Activated CD4-positive, alpha-beta T cell treated with anti-CD3 and anti-CD28 coated beads for 36 hours (primary cell): ENCODE results near the gene CCER1. TPM values are rescaled to one million over a fixed set of nuclear protein-coding genes. Genes with fewer than 3 reads are reported as not detected.
"Not testable (repeated sequence)": the region's sequence is repeated elsewhere in the genome, so short reads cannot be mapped to it uniquely, and the experiment has no call there.

Source experiments
- ATAC-seq: fragments of 200-7000 bp; cut with Tn5 transposase; one replicate; pipeline ENCODE4 v1.10.0; 2021; ENCODE audit warnings: mild to moderate bottlenecking, moderate library complexity
- CTCF ChIA-PET: fragments of 350-600 bp; sonication (Branson Sonifier 250); formaldehyde crosslinking; loops from one replicate; lab custom pipeline; 2021; ENCODE audit warnings: antibody characterized with exemption; lab: Charles Lee
- POLR2A ChIA-PET: fragments of 350-600 bp; sonication (Branson Sonifier 250); formaldehyde crosslinking; loops from one replicate; lab custom pipeline; 2021; ENCODE audit warnings: antibody characterized with exemption, inconsistent platforms; lab: Charles Lee
- DNase-seq: peaks from one replicate; pipeline ENCODE4 v3.0.0-alpha.2; 2020
- H3K27ac Mint-ChIP-seq: one replicate; pipeline ENCODE4 v1.8.0; 2021; ENCODE audit warnings: mixed read lengths
- H3K27me3 Mint-ChIP-seq: one replicate; pipeline ENCODE4 v1.8.0; 2021; ENCODE audit warnings: mixed read lengths
- H3K36me3 Mint-ChIP-seq: one replicate; pipeline ENCODE4 v1.8.0; 2021; ENCODE audit warnings: low read depth, mixed read lengths
- H3K4me1 Mint-ChIP-seq: one replicate; pipeline ENCODE4 v1.8.0; 2021; ENCODE audit warnings: mixed read lengths
- H3K4me3 Mint-ChIP-seq: one replicate; pipeline ENCODE4 v1.8.0; 2021; ENCODE audit warnings: mild to moderate bottlenecking, moderate library complexity, mixed read lengths
- H3K9me3 Mint-ChIP-seq: one replicate; pipeline ENCODE4 v1.8.0; 2021; ENCODE audit warnings: low read depth, mixed read lengths
- intact Hi-C, 2 experiments: fragments of 100-400 bp; cut with DNase I in 1 of 2; cut with micrococcal nuclease in 1 of 2; formaldehyde crosslinking; loops; one replicate each; pipeline versions ENCODE4 v1.14.2 to v1.15.1; 2022 to 2024; cut with DNase I, micrococcal nuclease
- total RNA-seq, 2 experiments: library from RNA; stranded (reverse); gene quantifications; one replicate each; pipeline ENCODE4 v1.2.3, GENCODE V29; 2021

CCER1 gene, protein sequence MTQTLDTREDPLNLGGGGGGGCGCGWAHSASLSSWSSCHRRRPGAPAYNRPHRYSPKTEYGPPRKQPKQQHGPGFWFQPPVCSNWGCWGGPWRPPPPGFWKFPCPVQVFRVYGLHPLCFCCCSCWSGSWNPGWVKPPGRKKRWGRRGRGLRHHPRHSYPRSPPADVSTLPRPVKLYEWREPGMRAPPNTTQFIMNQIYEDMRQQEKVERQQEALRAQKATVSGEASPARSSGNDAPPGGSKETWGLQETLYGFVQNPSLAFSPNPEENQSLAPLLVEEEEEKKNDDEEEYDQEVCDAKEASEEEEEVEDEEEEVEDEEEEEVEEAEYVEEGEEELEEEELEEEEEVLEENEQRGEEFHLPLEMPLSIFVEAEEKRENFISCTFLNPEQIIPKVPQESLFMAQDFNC
- total RNA-seq = not detected

- Mint-ChIP-seq H3K36me3 (no peaks in the 10 kb centered on the region), H3K4me1 (no peaks in the 10 kb centered on the region), H3K27me3 (peaks cover 7% of the 10 kb centered on the region), H3K9me3 (no peaks in the 10 kb centered on the region), H3K4me3 (no peak within 1 kb of the TSS), H3K27ac (no peak within 1 kb of the TSS)
- ChIA-PET POLR2A (no interaction called here), CTCF (interaction anchor here (0.6 to 1.0 kb wide), 2 partner anchors 9 to 1922 kb away, joined by 3 read pairs; no protein-coding TSS in a partner anchor)
- intact Hi-C loops = loop anchor here in 1 of 2 experiments (5.0 kb wide), 1 partner anchor 1938 kb away; no protein-coding TSS in a partner anchor
- ATAC-seq (no peak), DNase-seq (no peak)
These were observed at the start of gene CCER1 for GRCh38 chr12:90954921-90955320. CCER1 (minus strand) TSS chr12:90955176; CDS start chr12:90954742, 434 bp downstream.

- intact Hi-C loops = no loop called here
- Mint-ChIP-seq H3K27ac (no peak overlapping the region), H3K27me3 (peaks cover 13% of the 10 kb centered on the region), H3K4me3 (no peak overlapping the region), H3K36me3 (no peaks in the 10 kb centered on the region), H3K9me3 (no peaks in the 10 kb centered on the region), H3K4me1 (peaks cover 11% of the 10 kb centered on the region)
- ChIA-PET POLR2A (no interaction called here), CTCF (interaction anchor here (0.8 to 1.3 kb wide), 2 partner anchors 20 to 105 kb away, joined by 3 to 4 read pairs; no protein-coding TSS in a partner anchor)
- DNase-seq = no peak
- ATAC-seq = no peak
These were observed 48.8 kb upstream of the CCER1 start for GRCh38 chr12:91003737-91004136.

GRCh38 chr12:91001306-91001705 lies 46.3 kb upstream of the CCER1 start:
- Mint-ChIP-seq H3K27me3 (peaks cover 5% of the 10 kb centered on the region), H3K4me3 (no peak overlapping the region), H3K27ac (no peak overlapping the region), H3K9me3 (no peaks in the 10 kb centered on the region), H3K36me3 (no peaks in the 10 kb centered on the region), H3K4me1 (no peaks in the 10 kb centered on the region)
- no peak for DNase-seq
- intact Hi-C loops = no loop called here
- ChIA-PET CTCF (no interaction called here), POLR2A (no interaction called here)
- no peak for ATAC-seq

DNA sequence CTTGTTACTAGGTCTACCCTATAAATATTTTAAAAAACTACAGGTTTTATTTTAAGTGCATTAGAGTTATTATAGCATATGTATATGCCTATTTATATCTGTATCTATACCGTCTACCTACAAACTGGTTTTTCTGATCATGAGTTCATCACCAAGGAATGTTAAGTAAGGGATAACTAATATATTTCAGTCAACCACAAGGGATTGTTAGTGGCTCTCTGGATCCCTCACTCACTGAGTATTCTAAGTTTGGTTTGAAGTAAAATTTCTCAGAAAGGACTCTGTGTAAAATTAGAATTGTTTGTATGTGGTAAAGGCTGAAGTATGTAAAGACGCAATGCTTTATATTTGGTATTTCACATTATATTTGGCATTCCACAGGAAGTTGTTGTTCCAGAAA lies 45.0 kb upstream of the CCER1 start:
- POLR2A ChIA-PET = no interaction called here
- H3K4me1 Mint-ChIP-seq = no peaks in the 10 kb centered on the region
- CTCF ChIA-PET = no interaction called here

DNA sequence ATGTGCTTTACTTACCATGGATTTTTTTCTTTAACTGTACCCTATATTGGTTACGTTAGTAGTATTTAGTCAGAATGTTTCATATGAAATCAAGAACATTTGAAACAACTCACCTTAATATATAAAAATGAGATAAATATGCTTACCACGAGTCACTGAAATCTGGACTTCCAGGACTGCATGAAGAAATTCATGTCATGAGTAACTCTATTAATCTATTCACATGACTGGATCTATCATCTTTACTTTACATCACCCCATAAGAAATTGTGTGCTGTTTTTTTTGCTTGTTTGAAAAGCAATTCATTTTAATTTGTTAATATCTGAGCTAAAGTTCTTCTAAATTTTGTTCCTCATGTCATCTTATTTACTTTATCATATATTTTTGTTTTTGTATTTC lies 44.6 kb upstream of the CCER1 start:
- no peak for ATAC-seq
- Mint-ChIP-seq H3K27ac (no peak overlapping the region), H3K4me3 (no peak overlapping the region), H3K4me1 (no peaks in the 10 kb centered on the region), H3K9me3 (no peaks in the 10 kb centered on the region), H3K27me3 (peaks cover 5% of the 10 kb centered on the region), H3K36me3 (no peaks in the 10 kb centered on the region)
- intact Hi-C loops = no loop called here
- ChIA-PET POLR2A (no interaction called here), CTCF (no interaction called here)
- no peak for DNase-seq

More for the DNA sequence above, 45.0 kb upstream of the CCER1 start:
- H3K9me3 Mint-ChIP-seq = no peaks in the 10 kb centered on the region
- H3K4me3 Mint-ChIP-seq = no peak overlapping the region
- H3K36me3 Mint-ChIP-seq = no peaks in the 10 kb centered on the region
- peaks cover 5% of the 10 kb centered on the region for H3K27me3 Mint-ChIP-seq
- ATAC-seq (no peak), DNase-seq (no peak)
- intact Hi-C loops = no loop called here
- H3K27ac Mint-ChIP-seq = no peak overlapping the region

- Mint-ChIP-seq H3K27ac (no peak overlapping the region), H3K4me3 (no peak overlapping the region), H3K36me3 (no peaks in the 10 kb centered on the region), H3K27me3 (no peaks in the 10 kb centered on the region), H3K4me1 (no peaks in the 10 kb centered on the region), H3K9me3 (no peaks in the 10 kb centered on the region)
- ChIA-PET POLR2A (no interaction called here), CTCF (interaction anchor here (0.9 kb wide), 1 partner anchor 34 kb away, joined by 3 read pairs; no protein-coding TSS in a partner anchor)
- DNase-seq = no peak
- intact Hi-C loops = no loop called here
- no peak for ATAC-seq
These were observed 40.0 kb upstream of the CCER1 start for GRCh38 chr12:90995010-90995409.

GRCh38 chr12:90991952-90992465 lies 37.0 kb upstream of the CCER1 start:
- CTCF ChIA-PET = interaction anchor here (1.2 to 1.5 kb wide), 2 partner anchors 12 to 116 kb away, joined by 3 to 5 read pairs; no protein-coding TSS in a partner anchor
- no peaks in the 10 kb centered on the region for H3K36me3 Mint-ChIP-seq
- no peak for DNase-seq
- no peak for ATAC-seq
- H3K27ac Mint-ChIP-seq = no peak overlapping the region
- no peaks in the 10 kb centered on the region for H3K4me1 Mint-ChIP-seq
- intact Hi-C loops = no loop called here
- H3K9me3 Mint-ChIP-seq = no peaks in the 10 kb centered on the region
- POLR2A ChIA-PET = no interaction called here
- H3K4me3 Mint-ChIP-seq = no peak overlapping the region
- peaks cover 3% of the 10 kb centered on the region for H3K27me3 Mint-ChIP-seq

DNA sequence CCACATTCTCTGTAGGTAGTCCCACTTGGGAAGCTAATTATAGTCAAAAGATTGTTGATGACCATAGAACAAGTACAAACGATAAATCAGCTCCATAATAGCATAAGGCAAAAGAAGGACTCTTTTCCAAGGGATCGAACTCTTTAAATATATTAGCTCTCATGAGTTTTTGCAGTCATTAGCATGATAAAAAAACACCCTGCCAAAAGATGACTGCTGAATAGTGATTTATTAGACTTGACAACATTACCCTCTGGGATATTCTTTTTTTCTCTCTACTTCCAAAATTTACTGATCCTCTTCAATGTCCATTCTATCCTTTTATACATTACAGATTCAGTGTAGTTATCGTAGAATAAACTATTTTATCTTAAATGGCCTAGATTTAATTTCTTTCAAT lies 35.6 kb upstream of the CCER1 start:
- CTCF ChIA-PET = no interaction called here

DNA sequence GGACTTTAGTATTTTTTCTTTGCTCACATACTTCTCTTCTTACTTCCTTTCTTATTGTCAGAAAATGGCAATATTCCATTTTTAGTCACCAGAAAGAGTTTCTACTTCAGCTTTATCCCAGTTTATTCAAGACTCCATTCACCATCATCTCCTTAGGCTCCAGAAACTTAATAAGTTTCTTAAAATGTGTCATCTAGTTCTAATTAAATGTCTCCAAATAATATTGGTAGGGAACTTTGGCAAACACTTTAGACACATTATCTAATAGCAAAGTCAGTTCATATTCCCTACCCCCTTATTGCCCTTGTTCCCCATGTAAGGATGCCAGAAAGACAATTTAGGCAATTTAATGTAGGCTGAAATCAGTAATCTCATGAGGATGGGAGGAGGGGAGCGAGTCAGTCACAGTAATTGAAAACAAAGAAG lies 34.7 kb upstream of the CCER1 start:
- H3K9me3 Mint-ChIP-seq = no peaks in the 10 kb centered on the region
- ChIA-PET POLR2A (no interaction called here), CTCF (no interaction called here)

More for the DNA sequence above, 35.6 kb upstream of the CCER1 start:
- DNase-seq = no peak
- H3K4me1 Mint-ChIP-seq = no peaks in the 10 kb centered on the region
- POLR2A ChIA-PET = no interaction called here
- H3K27ac Mint-ChIP-seq = no peak overlapping the region
- H3K9me3 Mint-ChIP-seq = no peaks in the 10 kb centered on the region
- no peak overlapping the region for H3K4me3 Mint-ChIP-seq
- H3K36me3 Mint-ChIP-seq = no peaks in the 10 kb centered on the region
- intact Hi-C loops = no loop called here
- ATAC-seq = no peak
- peaks cover 3% of the 10 kb centered on the region for H3K27me3 Mint-ChIP-seq

DNA sequence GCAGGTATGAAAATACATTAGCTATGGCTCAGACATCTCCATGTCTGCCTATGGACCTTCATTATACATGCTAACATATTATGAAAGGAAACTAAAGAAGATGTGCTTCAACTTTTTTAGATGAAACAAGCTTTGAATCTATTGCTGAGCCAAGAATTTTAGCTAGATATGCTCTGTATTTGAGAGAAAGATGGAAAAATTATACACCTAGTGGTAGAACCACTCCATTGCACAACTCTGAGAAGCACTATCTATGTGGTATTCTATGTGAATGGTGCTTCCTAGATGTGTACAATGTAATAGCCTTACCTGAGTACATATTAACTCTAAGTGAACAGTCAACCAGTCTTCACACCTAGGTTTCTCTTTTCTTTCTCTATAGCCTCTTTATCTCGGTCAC lies 32.5 kb upstream of the CCER1 start:
- CTCF ChIA-PET = interaction anchor here (0.8 to 1.5 kb wide), 3 partner anchors 11 to 47 kb away, joined by 3 to 4 read pairs (median 4); no protein-coding TSS in a partner anchor
- ATAC-seq (no peak), DNase-seq (no peak)
- no peaks in the 10 kb centered on the region for H3K9me3 Mint-ChIP-seq
- H3K4me1 Mint-ChIP-seq = no peaks in the 10 kb centered on the region
- POLR2A ChIA-PET = no interaction called here
- intact Hi-C loops = no loop called here
- H3K27me3 Mint-ChIP-seq = peaks cover 3% of the 10 kb centered on the region
- no peaks in the 10 kb centered on the region for H3K36me3 Mint-ChIP-seq
- H3K4me3 Mint-ChIP-seq = no peak overlapping the region
- H3K27ac Mint-ChIP-seq = no peak overlapping the region

More for the DNA sequence above, 34.7 kb upstream of the CCER1 start:
- H3K4me1 Mint-ChIP-seq = no peaks in the 10 kb centered on the region
- intact Hi-C loops = no loop called here
- no peaks in the 10 kb centered on the region for H3K36me3 Mint-ChIP-seq
- ATAC-seq = no peak
- H3K27me3 Mint-ChIP-seq = peaks cover 3% of the 10 kb centered on the region
- H3K4me3 Mint-ChIP-seq = no peak overlapping the region
- H3K27ac Mint-ChIP-seq = no peak overlapping the region
- no peak for DNase-seq

DNA sequence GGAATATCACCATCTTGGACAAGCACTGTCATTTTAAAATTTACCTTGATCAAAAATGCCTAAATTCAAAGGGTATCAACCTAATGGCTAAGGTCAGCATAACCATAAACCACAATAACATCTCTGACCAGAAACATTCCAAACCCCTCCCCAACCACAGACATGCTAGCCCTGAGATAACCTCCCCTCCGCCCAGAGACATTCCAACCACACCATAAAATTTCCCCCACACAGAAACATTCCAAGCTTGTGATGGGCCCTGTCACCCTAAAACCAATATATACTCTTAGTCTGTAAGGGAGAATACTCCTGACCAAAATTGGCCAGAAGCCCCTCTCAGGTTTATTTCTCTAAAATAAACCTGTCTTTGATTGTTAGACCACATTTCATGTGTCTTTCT lies 32.1 kb upstream of the CCER1 start:
- intact Hi-C loops = no loop called here
- no peaks in the 10 kb centered on the region for H3K36me3 Mint-ChIP-seq
- H3K27me3 Mint-ChIP-seq = peaks cover 7% of the 10 kb centered on the region
- ATAC-seq (no peak), DNase-seq (no peak)
- H3K4me1 Mint-ChIP-seq = no peaks in the 10 kb centered on the region
- ChIA-PET CTCF (interaction anchor here (0.8 to 1.5 kb wide), 3 partner anchors 11 to 47 kb away, joined by 3 to 4 read pairs (median 4); no protein-coding TSS in a partner anchor), POLR2A (no interaction called here)
- H3K9me3 Mint-ChIP-seq = no peaks in the 10 kb centered on the region
- no peak overlapping the region for H3K27ac Mint-ChIP-seq
- no peak overlapping the region for H3K4me3 Mint-ChIP-seq

DNA sequence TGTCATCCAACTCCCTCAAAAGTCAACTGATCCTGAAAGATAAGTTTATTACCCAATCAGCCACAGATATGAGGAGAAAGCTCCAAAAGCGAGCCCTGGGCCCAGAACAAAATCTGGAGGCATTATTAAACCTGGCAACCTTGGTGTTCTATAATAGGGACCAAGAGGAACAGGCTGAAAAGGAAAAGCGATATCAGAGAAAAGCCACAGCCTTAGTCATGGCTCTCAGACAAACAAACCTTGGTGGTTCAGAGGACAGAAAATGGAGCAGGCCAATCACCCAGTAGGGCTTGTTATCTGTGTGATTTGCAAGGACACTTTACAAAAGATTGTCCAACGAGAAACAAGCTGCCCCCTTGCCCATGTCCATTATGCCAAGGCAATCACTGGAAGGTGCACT lies 30.4 kb upstream of the CCER1 start:
- H3K9me3 Mint-ChIP-seq, H3K36me3 Mint-ChIP-seq, intact Hi-C loops, H3K4me1 Mint-ChIP-seq, H3K27ac Mint-ChIP-seq, H3K4me3 Mint-ChIP-seq, H3K27me3 Mint-ChIP-seq, CTCF ChIA-PET, DNase-seq, ATAC-seq, POLR2A ChIA-PET: not testable (repeated sequence)
